HG02623 (cell line): ENCODE data around the gene RAB20.
"Not testable (repeated sequence)": the region's sequence is repeated elsewhere in the genome, so short reads cannot be mapped to it uniquely, and the experiment has no call there.

Experiments used
- ATAC-seq: cut with Tn5 transposase; IDR thresholded peaks from one replicate; pipeline ENCODE4 v1.9.1; 2021; ENCODE audit warnings: moderate library complexity; ENCODE audit not compliant: unreplicated experiment

RAB20 gene, protein sequence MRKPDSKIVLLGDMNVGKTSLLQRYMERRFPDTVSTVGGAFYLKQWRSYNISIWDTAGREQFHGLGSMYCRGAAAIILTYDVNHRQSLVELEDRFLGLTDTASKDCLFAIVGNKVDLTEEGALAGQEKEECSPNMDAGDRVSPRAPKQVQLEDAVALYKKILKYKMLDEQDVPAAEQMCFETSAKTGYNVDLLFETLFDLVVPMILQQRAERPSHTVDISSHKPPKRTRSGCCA

DNA sequence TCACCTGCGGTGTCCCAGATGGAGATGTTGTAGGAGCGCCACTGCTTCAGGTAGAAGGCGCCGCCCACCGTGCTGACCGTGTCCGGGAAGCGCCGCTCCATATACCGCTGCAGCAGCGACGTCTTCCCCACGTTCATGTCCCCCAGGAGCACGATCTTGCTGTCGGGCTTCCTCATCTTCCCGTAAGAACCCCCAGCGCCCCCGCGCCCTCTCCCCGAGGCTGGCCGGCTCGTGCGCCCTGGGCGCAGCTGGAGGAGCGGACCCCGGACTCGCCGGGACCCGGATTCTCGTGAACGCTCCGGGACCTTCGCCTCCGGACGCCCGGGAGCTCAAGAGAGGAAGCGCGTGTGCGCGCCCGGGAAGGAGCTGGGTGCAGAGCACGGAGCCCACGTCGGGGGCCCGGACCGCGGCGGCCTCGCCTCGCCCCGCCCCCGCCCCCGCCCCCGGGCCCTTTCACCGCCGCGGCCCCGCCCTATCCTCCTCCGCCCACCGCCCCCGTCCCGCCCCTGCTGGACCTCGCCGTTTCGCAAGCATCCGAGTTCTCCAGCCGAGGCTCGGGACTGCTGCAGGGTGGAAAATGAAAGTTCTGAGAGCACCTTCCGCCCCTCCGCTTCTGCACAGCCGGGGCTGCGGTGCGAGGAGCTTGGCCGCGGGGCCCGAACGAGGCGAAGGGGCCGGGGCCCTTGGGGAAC, at the start of gene RAB20:
RAB20 (minus strand) TSS at position 379 of the 692 bp plus-strand sequence; CDS start at position 176, 203 bp downstream.
- ATAC-seq, result peak; percentile 74

DNA sequence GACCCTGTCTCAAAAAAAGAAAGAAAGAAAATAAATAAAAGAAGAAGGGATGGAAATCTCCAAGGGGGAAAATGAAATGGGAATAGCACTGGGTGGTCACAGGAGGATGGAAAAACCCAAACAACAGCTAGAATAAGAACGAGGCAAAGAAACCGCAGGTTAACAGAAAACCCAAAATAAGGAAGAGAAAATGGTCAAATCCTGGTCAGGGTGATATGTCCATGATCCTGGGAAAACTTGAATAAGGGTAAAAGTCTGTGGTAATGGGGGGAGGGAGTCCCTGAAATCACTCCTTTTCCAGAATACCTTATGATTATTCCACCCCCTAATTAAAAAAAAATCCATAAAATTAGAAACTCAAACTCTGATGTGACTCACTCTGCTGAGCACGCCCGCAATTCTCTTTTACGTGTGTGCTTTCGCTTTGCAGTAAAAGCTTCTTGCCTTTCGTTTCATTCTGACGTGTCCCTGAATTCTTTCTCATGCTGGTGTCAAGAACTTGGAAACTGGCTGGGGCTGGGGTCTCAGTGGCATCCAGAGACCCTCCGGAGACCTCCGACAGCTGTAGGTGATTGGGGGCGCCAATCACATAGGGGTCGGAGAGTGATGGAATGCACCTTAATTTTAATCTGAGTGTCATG, 49.6 kb upstream of the RAB20 start:
- ATAC-seq, result no peak

DNA sequence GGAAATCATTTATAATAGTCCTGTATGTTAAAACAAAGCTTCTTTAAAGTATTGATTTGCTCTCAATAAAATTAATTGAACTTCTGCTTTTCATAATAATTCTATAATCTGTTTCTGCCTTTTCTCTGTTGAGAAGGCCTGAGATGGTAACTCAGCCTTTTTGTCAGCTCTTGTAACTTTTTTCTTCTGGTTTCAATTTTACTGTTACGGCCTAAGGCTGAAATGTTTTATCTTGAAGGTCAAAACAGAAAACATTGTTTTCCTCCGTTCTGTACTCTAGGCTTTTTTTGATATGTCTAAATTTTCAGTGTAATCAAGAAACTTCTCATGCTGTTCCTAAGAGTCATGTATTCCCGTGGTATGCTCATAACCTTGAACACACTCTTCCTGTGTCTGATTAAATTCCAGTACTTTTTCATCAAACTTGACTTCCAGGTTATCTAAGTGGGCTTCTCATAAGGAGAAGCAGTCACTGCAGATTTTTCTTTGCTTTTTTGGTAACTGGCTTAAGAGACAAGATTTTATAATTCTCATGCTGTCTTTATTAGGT, 46.2 kb upstream of the RAB20 start:
- ATAC-seq, result no peak

DNA sequence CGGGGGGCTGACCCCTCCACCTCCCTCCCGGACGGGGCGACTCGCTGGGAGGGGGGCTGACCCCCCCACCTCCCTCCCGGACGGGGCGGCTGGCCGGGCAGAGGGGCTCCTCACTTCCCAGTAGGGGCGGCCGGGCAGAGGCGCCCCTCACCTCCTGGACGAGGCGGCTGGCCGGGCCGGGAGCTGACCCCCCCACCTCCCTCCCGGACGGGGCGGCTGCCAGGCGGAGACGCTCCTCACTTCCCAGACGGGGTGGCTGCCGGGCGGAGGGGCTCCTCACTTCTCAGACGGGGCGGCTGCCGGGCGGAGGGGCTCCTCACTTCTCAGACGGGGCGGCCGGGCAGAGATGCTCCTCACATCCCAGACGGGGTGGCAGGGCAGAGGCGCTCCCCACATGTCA, 44.8 kb upstream of the RAB20 start:
- not testable (repeated sequence) for ATAC-seq

DNA sequence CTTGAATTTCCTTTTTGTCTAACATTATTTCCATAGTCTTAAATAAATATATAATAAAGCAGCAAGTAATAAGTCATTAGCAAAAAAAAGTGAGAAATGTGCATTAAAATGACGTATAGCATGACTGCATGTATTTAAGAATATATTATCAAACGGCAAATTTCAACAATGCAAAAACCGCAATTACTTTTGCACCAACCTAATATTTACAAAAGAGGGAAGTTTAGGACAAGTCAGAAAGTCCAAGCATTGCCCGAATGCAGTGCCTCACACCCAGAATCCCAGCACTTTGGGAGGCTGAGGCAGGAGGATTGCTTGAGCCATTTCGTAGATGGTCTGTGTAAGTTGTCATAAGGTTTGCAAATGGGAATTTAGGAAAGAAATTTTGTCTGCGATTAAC, 43.6 kb upstream of the RAB20 start:
- ATAC-seq, result no peak

DNA sequence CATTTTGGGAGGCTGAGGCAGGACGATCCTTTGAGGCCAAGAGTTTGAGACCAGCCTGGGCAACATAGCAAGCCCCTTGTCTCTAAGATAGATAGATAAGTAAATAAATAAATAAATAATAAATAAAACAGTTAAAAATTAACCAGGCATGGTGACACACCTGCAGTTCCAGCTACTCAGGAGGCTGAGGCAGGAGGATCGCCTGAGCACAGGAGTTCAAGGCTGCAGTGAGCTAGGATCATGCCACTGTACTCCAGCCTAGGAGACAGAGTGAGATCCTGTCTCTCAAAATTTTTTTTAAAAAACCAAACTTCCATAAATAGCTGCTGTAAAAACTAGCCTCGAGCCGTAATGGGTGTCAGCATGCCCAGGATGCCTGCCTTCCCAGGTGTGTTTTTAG, 39.5 kb upstream of the RAB20 start:
- no peak for ATAC-seq

DNA sequence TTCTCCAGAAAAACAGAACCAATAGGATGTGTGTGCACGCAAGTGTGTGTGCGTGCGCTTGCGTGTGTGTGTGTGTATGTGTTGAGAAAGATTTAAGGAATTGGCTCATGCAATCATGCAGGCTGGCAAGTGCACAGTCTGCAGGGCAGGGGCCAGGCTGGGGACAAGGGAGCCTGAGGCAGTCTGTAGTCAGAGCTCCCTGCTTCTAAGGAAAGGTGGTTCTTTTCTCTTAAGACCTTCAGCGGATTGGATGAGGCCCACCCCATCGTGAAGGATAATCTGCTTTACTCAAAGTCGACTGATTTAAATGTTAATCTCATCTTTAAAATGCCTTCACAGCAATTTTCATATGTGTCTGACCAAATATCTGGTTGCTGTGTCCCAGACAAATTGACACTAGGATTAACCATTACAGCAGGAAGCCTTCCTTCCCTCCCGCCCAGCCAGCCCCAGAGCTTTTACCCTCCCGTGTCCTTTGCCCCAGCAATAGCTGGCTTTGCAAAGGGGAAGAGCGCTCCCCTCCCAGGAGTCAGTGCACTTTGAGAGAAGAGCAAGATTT, 38.8 kb upstream of the RAB20 start:
- no peak for ATAC-seq

DNA sequence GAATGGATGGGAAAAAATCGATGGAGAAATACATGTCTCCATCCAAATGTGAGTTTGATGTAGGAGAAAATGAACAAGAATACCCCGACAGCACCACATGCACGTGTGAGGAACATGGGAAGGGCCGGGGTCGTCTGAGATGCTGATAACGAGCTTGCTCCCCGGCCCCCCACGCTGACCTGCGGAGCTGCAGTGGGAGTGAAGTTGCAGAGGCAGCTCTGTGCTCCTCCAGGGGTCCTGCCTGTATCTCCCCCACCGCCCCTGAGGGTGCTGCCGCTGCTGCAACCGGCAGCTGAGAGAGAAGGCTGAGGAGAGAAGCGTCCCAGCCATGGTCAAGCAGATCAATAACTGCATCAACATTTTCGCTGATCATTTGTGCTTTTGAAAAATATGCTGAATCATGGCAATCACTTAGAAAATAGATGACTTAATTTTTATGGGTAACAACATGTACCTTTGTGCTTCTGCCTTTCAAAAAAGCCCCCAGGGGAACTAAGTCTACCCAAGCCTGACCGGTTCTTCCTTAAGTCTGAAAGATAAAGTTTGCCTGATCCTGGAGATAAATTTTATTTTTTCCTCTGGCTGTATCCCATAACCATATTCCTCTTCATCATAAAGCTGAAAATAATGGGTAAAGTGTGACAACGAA, 35.6 kb upstream of the RAB20 start:
- no peak for ATAC-seq

DNA sequence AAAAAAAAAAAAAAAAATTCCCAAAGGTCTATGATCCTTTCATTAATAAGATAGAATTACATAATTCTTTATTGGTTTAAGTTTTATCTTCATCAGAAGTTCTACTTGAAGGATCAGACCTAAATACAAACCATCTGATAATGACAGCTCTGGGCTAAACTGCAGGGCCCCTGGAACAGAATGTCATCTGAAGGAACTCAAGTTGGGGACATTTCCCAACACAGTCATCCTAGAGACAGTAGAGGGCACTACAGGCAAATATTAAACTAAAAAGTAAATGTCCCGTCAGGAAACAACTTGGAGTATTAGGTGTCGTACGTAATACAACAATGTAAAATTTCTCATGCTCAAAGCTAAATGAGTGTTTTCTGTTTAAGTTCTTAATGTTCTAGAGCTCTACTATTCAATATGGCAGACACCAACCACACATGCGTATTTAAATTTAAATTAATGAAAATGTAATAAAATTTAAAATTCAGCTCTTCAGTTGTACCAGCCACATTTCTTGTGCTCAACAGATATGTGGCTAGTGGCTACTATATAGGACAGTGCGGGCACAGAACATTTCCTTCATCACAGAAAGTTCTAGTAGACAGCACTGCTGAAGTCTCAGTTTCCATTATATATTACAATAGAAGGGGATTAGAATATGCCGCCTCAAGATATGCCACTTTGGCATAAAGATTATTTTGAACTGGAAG, 32.1 kb upstream of the RAB20 start:
- no peak for ATAC-seq

DNA sequence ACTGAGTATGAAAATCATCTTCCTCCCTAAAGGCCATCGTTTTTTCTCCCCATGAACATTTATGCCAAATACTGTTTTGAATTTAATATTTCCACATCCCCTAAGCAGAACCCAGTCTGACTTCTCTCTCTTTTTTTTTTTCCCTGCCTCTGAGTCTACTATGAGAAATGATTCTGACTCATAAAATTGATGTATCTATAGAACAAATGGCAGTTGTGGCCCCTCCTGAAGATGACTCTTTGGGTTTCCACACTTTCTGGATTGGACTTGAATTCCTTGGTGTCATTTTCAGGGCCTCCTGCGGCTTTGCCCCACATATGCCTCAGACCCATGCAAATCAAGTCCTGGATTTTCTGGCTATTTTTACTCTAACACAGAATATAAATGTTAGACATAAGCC, 31.1 kb upstream of the RAB20 start:
- ATAC-seq, result no peak

DNA sequence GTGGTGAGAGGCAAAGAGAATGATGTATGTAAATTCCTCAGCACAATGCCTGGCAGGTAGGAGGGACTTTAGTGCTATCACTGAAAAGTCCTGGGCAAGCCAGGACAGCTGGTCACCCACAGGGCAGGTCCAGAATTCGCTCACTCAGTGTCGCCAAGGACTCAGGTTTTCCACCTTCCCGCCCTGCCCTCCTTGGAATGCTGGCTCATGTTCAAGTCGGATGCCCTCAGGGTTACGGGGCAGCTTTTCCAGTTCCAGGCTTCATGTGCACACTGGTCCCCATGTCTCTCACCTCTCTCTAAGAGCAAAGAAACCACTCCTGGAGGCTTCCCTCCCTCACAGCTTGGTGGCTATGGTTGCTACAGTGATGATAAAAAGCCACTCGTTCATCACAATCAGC, 29.1 kb upstream of the RAB20 start:
- ATAC-seq, result no peak

DNA sequence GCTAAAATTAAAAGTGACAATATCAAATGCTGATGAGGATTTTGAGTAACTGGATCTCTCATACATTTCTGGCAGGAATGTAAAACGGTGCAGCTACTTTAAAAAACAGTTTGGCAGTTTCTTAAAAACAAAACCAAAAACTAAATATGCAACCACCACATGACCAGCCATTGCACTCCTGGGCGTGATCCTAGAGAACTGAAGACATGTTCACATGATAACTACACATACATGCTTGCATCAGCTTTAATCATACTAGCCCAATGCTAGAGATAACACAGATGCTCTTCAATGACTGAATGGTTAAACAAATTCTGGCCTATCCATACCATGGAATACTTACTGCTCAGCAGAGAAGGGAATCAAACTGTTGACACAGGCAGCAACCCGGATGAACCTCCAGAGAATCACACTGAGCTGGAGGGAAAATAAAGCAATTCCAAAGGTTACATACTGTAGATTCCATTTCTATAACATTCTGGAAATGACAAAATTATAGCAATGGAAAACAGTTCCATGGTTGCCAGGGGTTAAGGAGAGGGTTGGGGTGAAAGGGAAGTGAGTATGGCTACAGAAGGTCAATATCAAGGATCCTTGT, 28.4 kb upstream of the RAB20 start:
- no peak for ATAC-seq

DNA sequence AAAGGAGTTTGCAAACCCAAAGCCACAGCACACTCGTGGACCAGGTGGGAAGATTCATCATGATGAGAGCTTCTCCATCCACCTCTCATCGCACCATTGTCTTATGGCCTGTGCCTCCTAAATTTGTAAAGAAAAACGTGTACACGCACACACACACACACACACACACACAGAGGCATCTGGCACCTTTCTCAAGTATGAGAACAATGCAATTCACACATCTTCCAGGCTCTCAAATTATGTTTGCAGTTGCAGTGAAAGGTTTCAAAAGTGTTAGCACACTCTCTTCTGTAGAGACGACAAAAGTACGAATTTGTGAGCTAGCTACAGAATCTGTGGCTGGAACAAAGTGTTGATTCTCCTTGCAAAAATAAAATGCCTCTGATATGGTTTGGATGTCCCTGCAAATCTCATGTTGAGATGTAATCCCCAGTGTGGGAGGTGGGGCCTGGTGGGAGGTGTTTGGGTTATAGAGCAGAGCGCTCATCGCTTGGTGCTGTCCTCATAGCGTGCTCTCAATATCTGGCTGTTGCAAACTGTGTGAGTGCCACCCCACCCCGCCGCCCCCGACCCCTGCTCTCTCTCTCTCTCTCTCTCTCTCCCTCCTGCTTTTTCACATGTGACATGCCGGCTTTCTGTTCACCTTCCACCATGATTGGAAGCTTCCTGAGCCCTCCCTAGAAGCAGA, 21.8 kb upstream of the RAB20 start:
- ATAC-seq, result no peak

DNA sequence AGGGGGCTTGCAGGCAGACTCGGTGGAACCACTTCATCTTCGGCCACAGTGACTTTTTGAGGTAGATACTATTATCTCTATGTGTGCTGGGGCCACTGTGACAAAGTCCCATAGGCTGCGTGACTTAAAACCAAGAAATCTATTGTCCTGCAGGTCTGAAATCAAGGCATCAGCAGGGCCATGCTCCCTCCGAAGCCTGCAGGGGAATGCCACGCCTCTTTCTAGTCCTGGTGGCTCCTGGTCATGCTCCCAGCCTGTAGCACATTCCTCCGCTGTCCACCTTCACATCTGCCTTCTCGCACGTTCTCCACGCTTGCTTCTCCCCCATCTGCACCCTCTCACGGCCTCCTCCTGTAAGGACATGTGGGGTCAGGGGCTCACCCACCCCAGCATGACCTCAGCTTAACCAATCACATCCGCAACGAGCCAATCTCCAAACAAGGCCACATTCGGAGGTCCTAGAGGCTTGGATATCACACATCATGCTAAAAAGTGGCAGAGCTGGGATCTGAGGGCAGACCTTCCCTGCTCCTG, 21.0 kb upstream of the RAB20 start:
- ATAC-seq, result no peak

DNA sequence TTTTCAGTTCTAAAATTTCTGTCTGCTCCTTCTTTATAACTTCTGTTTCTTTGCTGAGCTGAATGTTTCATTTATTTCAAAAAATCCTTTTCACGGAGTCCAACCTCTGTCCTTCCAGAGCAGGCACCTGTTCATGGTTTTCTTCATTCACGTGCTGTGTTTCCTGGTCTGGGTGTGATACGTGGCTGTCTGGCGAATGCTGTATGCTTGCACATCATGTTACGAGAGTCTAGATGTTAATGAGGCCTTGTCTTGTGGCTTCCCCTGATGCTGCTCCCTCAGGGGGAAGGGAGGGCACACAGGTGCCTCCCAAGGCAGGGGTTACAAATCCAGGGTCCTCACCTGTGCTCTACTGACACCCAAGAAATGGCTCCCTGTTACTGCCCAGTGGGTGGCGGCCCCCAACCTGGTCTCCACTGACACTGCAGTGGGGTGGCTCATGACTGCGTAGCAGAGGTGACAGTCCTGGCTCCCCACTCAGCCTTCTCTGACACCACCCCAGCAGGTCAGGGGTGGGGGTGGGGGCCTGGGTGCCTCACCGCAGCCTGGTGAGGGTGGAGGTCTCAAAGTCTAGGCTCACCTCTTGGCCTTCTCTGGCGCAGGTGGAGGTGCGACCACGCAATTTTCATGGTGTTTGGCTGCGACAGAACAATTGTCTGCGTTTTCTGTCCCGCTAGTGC, 20.1 kb upstream of the RAB20 start:
- ATAC-seq, result no peak

DNA sequence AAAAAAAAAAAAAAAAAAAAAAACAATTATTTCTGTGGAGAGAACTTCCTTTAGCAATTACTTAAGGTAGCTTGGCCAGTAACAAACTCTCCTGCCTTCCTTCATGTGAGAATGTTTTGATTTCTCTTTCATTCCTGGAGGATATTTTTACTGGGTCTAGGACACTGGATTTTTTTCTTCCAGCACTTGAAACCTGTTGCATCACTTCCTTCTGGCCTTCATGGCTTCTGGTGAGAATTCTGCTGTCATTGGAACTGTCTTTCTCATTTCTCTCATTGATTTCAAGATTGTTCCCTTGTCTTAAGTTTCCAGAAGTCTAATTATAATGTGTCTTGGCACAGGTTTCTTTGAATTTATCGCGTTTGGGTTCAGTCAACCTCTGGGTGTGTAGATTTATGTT, 19.3 kb upstream of the RAB20 start:
- ATAC-seq, result no peak

DNA sequence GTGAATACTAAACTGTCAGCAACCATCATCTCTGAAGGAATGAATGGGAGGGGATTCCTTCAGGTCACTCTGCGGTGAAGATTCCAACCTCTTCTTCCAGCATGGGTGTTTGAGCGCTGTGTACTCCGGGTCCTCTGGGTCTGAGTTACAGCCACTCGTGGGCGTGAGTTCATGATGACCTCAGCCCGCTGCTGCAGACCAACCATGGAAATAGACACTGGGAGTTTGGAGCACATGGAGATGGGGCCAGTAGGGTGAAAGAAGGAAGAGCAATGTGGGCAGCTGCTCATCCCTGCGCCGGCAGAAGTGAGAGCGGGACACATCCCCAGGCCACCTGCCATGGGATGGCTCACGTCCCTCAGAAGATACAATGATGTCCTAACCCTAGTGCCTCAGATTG, 16.8 kb upstream of the RAB20 start:
- no peak for ATAC-seq

DNA sequence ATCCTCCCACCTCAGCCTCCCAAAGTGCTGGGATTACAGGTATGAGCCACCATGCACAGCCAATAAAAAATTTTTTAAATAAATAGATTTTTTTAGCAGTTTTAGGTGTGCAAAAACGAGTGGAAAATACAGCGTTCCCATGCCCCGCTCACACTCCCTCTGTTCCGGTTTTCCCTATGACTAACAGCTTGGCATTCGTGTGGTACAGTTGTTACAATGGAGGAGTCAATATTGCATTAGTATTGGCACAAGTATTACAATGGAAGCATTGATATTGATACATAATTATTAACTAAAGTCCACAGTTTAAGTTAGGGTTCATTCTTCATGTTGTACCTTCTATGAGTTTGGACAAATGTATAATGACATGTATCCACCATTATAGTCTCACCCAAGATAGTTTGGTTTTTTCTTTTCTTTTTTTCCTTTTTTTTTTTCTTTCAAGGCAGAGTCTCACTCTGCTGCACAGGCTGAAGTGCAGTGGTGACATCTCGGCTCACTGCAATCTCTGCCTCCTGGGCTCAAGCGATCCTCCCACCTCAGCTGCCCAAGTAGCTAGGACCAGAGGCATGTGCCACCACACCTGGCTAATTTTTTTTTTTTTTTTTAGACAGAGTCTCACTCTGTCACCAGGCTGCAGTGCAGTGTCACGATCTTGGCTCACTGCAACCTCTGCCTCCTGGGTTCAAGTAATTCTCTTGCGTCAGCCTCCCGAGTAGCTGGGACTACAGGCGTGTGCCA, 15.4 kb upstream of the RAB20 start:
- no peak for ATAC-seq
